Measurements from ENCODE around the gene LARP1.
"Not testable (repeated sequence)": the region's sequence is repeated elsewhere in the genome, so short reads cannot be mapped to it uniquely, and the experiment has no call there.

The LARP1 gene

DNA sequence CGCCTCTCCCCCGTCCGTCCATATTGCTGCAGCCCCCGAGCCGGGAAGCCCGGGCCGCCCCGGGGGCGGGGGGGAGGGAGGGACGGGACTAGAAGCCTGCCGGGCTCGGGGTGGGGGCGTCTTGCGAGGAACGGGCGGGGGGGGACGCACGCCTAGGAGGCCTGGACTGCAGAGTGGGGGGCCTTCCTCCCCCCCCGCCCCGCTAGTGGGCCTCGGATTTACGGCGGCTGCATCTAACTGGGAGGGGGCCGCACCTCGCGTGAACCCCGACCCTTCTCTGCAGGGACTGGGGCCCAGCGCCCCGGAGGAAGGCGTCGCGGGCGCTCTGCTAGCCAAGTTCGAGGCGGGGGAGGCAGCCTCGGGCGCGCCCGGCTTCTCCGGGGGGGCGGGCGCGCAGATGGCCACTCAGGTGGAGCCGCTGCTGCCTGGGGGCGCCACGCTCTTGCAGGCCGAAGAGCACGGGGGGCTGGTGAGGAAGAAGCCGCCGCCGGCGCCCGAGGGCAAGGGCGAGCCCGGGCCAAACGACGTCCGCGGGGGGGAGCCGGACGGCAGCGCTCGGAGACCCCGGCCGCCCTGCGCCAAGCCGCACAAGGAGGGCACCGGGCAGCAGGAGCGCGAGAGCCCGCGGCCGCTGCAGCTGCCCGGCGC lies at the start of gene LARP1:
TSS of gene LARP1 (plus strand) at position 17 of the 648 bp plus-strand sequence. CDS start at position 398, 381 bp downstream.
- DNase-seq (ENCODE audit: low read depth in 2 of 2): no peak

- DNase-seq (ENCODE audit: low read depth in 2 of 2): no peak
Measured at GRCh38 chr5:154706416-154706815, 48.8 kb upstream of the LARP1 start.

GRCh38 chr5:154707641-154708040 lies 47.5 kb upstream of the LARP1 start:
- DNase-seq (ENCODE audit: low read depth in 2 of 2): no peak

DNA sequence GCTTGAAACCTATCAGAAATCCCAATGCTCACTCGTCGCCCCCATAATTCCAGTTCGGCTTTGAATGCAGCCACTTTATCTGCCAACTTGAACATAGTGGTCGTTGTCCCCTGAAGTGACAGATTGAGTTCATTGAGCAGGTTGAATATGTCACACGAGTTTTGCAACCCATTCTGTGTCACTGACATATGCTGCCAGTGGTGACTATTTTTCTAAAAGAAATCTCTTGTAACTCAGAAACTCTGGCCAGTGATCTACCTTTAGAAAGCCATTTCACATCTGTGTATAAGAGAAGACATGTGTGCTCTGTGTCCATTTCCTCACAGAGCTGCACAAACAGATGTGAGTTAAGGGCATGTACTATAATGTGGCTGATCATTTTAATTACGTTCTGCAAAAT lies 47.0 kb upstream of the LARP1 start:
- no peak for DNase-seq (ENCODE audit: low read depth in 2 of 2)

DNA sequence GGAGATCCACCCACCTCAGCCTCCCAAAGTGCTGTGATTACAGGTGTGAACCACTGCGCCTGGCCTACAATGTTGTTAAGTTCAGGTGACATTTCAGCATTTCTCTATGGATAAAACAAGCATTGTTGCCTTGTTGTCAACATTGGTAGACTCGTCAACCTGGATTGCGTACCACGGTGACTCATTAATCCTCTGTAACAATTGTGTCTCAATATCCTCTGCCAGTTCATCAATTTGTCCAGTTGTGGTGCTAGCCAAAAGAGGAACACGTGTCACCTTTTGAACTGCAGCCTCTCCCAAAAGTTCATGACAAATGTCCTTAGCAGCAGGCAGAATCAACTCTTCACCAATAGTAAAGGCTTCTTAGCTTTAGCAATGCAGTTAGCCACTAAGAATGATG lies 46.3 kb upstream of the LARP1 start:
- no peak for DNase-seq (ENCODE audit: low read depth in 2 of 2)

DNA sequence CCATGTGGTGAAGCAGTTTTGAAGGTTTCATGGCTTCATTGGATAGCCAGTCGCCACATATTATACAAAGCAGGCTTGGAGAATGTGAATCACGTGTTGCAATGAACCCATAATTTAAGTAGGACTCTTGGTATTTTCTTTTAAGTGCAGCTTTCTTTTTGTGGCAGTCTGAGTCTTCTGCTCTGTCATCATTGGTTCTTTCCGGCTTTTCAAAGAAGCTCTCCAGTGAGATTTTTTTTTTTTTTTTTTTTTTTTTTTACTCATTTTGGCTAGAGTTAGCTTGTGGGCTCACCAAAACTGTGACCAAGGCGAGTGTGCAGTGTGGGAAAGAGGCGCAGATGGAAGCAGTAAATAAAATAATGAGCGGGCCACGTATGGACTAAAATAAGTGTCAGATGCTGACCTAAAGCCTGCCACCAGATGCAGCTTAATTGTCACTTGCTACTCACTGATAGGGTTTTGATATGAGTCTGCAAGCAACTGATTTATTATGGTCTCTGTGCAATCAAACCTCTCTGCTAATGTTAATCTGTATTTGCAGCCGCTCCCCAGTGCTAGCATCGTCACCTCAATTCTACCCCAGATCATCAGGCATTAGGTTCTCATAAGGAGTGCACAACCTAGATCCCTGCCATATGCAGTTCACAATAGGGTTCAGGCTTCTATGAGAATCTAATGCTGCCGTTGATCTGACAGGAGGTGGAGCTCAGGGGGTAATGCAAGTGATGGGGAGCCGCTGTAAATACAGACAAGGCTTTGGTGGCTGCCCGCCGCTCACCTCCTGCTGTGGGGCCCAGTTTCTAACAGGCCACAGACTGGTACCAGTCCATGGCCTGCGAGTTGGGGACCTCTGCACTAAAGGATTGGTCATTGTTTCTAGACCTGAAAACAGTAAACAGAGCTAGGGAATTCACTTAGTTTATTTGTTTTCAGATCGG lies 45.5 kb upstream of the LARP1 start:
- DNase-seq (ENCODE audit: low read depth in 2 of 2): no peak

GRCh38 chr5:154712518-154713437 lies 42.4 kb upstream of the LARP1 start:
- DNase-seq (ENCODE audit: low read depth in 2 of 2): no peak

- DNase-seq (ENCODE audit: low read depth in 2 of 2): no peak
Measured at GRCh38 chr5:154713615-154714125, 41.5 kb upstream of the LARP1 start.

DNA sequence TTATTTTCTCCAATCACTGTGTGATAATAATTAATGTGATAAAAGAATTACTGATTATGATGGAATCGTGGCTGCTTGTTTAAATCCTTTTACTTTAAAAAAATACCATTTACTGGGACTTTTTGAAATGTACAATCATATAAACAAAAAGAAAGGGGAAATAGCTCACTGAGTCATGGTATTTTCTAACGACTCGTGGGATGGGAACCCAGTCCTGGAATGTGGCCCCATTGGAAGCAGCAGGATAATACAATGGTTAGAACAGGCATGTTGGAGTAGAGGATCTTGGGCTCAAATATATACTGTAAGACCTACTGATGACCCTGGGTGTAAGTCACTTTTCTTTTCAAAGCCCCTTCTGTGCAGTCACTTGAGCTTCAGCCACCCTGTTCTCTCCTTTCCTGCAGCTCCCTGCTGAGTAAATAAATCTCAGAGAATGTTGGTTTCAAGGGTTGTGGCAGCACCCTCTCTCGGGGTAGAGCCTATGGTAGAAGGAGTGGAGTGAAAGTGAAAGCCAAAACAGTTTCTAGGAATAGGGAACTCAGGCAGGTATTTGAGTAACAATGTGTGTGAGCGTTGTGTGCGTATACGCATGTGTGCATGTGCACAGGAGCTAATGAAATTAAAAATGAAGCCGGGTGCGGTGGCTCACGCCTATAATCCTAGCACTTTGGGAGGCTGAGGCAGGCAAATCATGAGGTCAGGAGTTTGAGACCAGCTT lies 40.8 kb upstream of the LARP1 start:
- DNase-seq (ENCODE audit: low read depth in 2 of 2): no peak

GRCh38 chr5:154721481-154722058 lies 33.6 kb upstream of the LARP1 start:
- DNase-seq (ENCODE audit: low read depth in 2 of 2): no peak

GRCh38 chr5:154722097-154722496 lies 33.1 kb upstream of the LARP1 start:
- no peak for DNase-seq (ENCODE audit: low read depth in 2 of 2)

DNA sequence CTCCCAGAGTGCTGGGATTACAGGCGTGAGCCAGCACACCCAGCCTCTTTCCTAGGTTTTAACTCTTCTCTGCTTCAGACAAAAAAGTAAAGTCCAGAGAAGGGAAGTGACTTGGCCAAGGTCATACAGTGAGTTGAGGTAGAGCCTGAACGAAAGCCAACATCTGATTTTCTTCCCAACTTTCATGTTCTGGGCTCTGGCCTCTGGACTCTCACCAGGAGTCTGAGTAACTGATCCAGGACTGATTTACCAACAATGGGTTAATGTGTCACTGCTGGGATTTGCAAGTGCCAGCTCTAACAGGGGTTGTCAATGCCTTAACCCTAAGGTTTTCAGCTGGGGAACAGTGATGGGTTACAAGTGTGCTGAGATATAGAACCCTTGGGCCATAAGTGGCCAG lies 32.2 kb upstream of the LARP1 start:
- no peak for DNase-seq (ENCODE audit: low read depth in 2 of 2)

- DNase-seq (ENCODE audit: low read depth in 2 of 2): no peak
Measured at GRCh38 chr5:154723740-154724505, 31.3 kb upstream of the LARP1 start.

GRCh38 chr5:154727361-154727760 lies 27.8 kb upstream of the LARP1 start:
- no peak for DNase-seq (ENCODE audit: low read depth in 2 of 2)

DNA sequence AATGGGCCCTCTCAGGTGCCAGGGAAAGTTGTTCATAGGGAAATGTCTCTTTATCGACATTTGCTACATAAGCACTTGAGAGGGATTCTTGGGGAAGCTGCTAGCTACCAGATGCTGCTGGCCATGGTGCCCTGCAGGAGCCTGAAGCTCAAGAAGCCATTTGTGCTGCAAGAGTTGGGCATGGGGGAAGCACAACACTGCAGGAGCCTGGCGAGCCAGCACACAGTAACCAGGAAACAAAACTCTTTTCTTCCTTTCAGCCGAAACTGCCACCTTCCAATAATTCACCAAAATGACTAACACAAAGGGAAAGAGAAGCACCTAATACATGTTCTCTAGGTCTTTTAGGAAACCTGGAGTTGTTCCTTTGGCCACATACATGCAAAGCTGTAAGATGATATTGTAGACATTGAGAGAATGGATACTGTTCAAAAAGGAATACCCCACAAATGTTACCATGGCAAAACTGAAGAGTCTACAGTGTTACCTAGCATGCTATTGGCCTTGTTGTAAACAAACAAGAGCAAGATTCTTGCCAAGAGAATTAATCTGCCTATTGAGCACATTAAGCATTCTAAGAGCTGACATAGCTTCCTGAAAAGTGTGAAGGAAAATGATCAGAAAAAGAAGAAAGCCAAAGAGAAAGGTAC lies 26.1 kb upstream of the LARP1 start:
- DNase-seq (ENCODE audit: low read depth in 2 of 2): no peak

DNA sequence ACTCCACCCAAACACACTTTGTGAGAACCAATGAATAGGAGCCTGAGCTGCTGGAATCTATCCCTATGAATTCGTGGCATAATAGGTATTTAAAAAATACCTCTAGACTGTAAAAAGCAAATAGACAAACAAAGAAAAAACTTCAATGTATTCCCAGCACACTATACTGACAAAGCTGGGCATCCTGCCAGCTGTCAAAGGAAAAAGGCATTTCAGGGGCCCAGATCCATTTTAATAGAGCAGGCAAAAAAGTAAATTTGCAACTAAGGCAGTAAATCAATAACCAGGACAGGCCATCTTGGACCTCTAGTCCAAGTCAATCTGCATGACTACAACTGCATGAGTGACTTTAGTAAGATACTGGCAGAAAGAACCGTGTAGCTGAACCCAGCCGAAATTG lies 25.6 kb upstream of the LARP1 start:
- no peak for DNase-seq (ENCODE audit: low read depth in 2 of 2)

- DNase-seq (ENCODE audit: low read depth in 2 of 2): not testable (repeated sequence)
Measured at GRCh38 chr5:154730761-154731160, 24.4 kb upstream of the LARP1 start.

- no peak for DNase-seq (ENCODE audit: low read depth in 2 of 2)
Measured at GRCh38 chr5:154732212-154732611, 23.0 kb upstream of the LARP1 start.

Data from stimulated activated CD8-positive, alpha-beta memory T cell treated with anti-CD3 and anti-CD28 coated beads, Interleukin-2, amount 100 ng/mL, for 1 hour (primary cell).